NCI-H345 (cell line): Measurements from ENCODE around the gene BSND.
"Not testable (repeated sequence)": the region's sequence is repeated elsewhere in the genome, so short reads cannot be mapped to it uniquely, and the experiment has no call there.

Source experiments
- DNase-seq: peaks from one replicate; lab custom pipeline; 2025; lab: John Stamatoyannopoulos, UW

The BSND gene

GRCh38 chr1:54998677-54999076 is at the start of gene BSND:
TSS of gene BSND (plus strand) at chr1:54998933. CDS start at chr1:54999187, 254 bp downstream.
- DNase-seq, result no peak

GRCh38 chr1:54949053-54949452 is 49.7 kb upstream of the BSND start:
- no peak for DNase-seq

GRCh38 chr1:54950006-54950368 is 48.7 kb upstream of the BSND start:
- no peak for DNase-seq

GRCh38 chr1:54950369-54951163 is 48.2 kb upstream of the BSND start:
- DNase-seq, result peak; percentile 82

GRCh38 chr1:54951810-54952226 is 46.9 kb upstream of the BSND start:
- DNase-seq, result no peak

- no peak for DNase-seq
Observed at GRCh38 chr1:54952950-54953718, 45.6 kb upstream of the BSND start.

GRCh38 chr1:54953846-54954245 is 44.9 kb upstream of the BSND start:
- DNase-seq, result no peak

GRCh38 chr1:54955359-54955758 is 43.4 kb upstream of the BSND start:
- DNase-seq, result no peak

- DNase-seq, result no peak
Observed at GRCh38 chr1:54956726-54957125, 42.0 kb upstream of the BSND start.

GRCh38 chr1:54959241-54959640 is 39.5 kb upstream of the BSND start:
- DNase-seq, result no peak

- DNase-seq, result no peak
Observed at GRCh38 chr1:54962612-54963395, 35.9 kb upstream of the BSND start.

GRCh38 chr1:54963829-54964228 is 34.9 kb upstream of the BSND start:
- not testable (repeated sequence) for DNase-seq

- DNase-seq, result peak; percentile 72
Observed at GRCh38 chr1:54965624-54966340, 33.0 kb upstream of the BSND start.

GRCh38 chr1:54967372-54967771 is 31.4 kb upstream of the BSND start:
- no peak for DNase-seq

GRCh38 chr1:54968551-54968950 is 30.2 kb upstream of the BSND start:
- DNase-seq, result peak; percentile 51

GRCh38 chr1:54969879-54970278 is 28.9 kb upstream of the BSND start:
- DNase-seq, result no peak

- DNase-seq, result no peak
Observed at GRCh38 chr1:54970901-54971300, 27.8 kb upstream of the BSND start.

- no peak for DNase-seq
Observed at GRCh38 chr1:54971317-54971791, 27.4 kb upstream of the BSND start.

GRCh38 chr1:54972436-54972835 is 26.3 kb upstream of the BSND start:
- DNase-seq, result no peak

GRCh38 chr1:54973205-54973921 is 25.4 kb upstream of the BSND start:
- peak; percentile 28 for DNase-seq
